GM12878 (cell line): Measurements from ENCODE around the gene LDB2.

Source experiments
- GABPA ChIP-seq: IDR thresholded peaks from 2 replicates; pipeline ENCODE4 v1.6.1; 2014; ENCODE audit warnings: antibody characterized with exemption, low read depth, mild to moderate bottlenecking, inconsistent platforms
- POLR2A ChIP-seq: IDR thresholded peaks from 2 replicates; pipeline ENCODE4 v1.6.1; 2011; ENCODE audit warnings: low read depth, mild to moderate bottlenecking, low read length
- RFX5 ChIP-seq: IDR thresholded peaks from 2 replicates; pipeline ENCODE4 v1.6.1; 2011; ENCODE audit warnings: low read depth, low read length, improper control_type of control experiment
- SUZ12 ChIP-seq: fragments of 200-600 bp; sonication (generic); IDR thresholded peaks from one replicate; pipeline ENCODE4 v1.6.1; 2018; ENCODE audit warnings: antibody characterized with exemption, mild to moderate bottlenecking; ENCODE audit not compliant: unreplicated experiment
- TBL1XR1 ChIP-seq: IDR thresholded peaks from 2 replicates; pipeline ENCODE4 v1.6.1; 2012; ENCODE audit warnings: low read depth, low read length, improper control_type of control experiment
- ZNF274 ChIP-seq: IDR thresholded peaks from one replicate; pipeline ENCODE4 v1.8.0; 2011; ENCODE audit not compliant: insufficient read length, insufficient read depth
- ZZZ3 ChIP-seq: IDR thresholded peaks from 2 replicates; pipeline ENCODE4 v1.6.1; 2011; ENCODE audit warnings: low read depth; ENCODE audit not compliant: control insufficient read depth, insufficient read length
- TF ChIP-seq, protein P1 (sequence below), 3 experiments: IDR thresholded peaks in 2 of 3; conservative IDR thresholded peaks in 1 of 3; 2 replicates each; pipeline ENCODE4 v1.5.1; 2011; ENCODE audit warnings: low read depth in 3 of 3, low read length in 3 of 3, mild to moderate bottlenecking in 3 of 3, control low read depth in 2 of 3, moderate library complexity in 2 of 3, inconsistent platforms in 1 of 3, mixed read lengths in 1 of 3; ENCODE audit not compliant: control insufficient read depth in 2 of 3, insufficient read depth in 1 of 3; ENCODE audit errors: extremely low read depth in 1 of 3
- TF ChIP-seq, protein P2 (sequence below): IDR thresholded peaks from 2 replicates; pipeline ENCODE4 v1.6.1; 2011; ENCODE audit warnings: borderline replicate concordance, low read depth, mild to moderate bottlenecking, moderate library complexity, low read length; ENCODE audit not compliant: insufficient read depth, poor library complexity, severe bottlenecking

DNA sequence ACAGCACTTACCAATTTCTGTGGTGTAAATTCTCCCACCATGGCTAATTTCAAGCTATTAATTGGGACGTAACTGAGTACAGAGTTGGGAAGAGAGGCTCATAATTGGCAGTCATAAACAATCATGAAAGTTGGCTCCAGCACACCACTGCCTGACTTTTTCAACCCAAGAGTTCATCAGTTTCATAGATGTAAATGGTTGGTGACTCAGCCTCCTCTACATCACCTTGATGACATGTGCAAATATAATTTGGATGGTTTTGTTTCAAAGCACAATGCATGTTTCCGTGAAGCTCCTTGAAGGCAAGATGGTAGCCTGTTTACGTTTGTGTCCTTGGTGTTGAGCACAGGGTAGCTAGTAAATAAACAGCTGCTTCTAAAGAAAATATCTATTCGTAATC lies 235.1 kb downstream of the LDB2 start:
- TF ChIP-seq, protein P1, sequence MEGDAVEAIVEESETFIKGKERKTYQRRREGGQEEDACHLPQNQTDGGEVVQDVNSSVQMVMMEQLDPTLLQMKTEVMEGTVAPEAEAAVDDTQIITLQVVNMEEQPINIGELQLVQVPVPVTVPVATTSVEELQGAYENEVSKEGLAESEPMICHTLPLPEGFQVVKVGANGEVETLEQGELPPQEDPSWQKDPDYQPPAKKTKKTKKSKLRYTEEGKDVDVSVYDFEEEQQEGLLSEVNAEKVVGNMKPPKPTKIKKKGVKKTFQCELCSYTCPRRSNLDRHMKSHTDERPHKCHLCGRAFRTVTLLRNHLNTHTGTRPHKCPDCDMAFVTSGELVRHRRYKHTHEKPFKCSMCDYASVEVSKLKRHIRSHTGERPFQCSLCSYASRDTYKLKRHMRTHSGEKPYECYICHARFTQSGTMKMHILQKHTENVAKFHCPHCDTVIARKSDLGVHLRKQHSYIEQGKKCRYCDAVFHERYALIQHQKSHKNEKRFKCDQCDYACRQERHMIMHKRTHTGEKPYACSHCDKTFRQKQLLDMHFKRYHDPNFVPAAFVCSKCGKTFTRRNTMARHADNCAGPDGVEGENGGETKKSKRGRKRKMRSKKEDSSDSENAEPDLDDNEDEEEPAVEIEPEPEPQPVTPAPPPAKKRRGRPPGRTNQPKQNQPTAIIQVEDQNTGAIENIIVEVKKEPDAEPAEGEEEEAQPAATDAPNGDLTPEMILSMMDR (IDR thresholded peaks at IDR 0.05 in 2 of 3, conservative IDR thresholded peaks at IDR 0.05 in 1 of 3; ENCODE audit: control insufficient read depth in 2 of 3, extremely low read depth in 1 of 3, insufficient read depth in 1 of 3, low read depth in 3 of 3, low read length in 3 of 3) = no peak
- no peak for TF ChIP-seq GABPA
- TF ChIP-seq POLR2A = no peak
- TF ChIP-seq TBL1XR1 = no peak
- TF ChIP-seq SUZ12 = no peak
- TF ChIP-seq RFX5 = no peak
- TF ChIP-seq ZZZ3 = no peak
- no peak for TF ChIP-seq ZNF274
- TF ChIP-seq, protein P2, sequence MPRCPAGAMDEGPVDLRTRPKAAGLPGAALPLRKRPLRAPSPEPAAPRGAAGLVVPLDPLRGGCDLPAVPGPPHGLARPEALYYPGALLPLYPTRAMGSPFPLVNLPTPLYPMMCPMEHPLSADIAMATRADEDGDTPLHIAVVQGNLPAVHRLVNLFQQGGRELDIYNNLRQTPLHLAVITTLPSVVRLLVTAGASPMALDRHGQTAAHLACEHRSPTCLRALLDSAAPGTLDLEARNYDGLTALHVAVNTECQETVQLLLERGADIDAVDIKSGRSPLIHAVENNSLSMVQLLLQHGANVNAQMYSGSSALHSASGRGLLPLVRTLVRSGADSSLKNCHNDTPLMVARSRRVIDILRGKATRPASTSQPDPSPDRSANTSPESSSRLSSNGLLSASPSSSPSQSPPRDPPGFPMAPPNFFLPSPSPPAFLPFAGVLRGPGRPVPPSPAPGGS = no peak
